Calu3 (cell line): ENCODE data around the gene SIX5. TPM values are rescaled to one million over a fixed set of nuclear protein-coding genes. Genes with fewer than 3 reads are reported as not detected.

Experiments used
- BruUV-seq: library from RNA; stranded (reverse); fragments of 400-500 nt; replicated peaks from 2 replicates; lab custom pipeline; 2021; lab: Mats Ljungman, UMichigan
- CTCF ChIA-PET: fragments of 300-600 bp; sonication (Branson Sonifier 250); formaldehyde crosslinking; loops from one replicate; lab custom pipeline; 2022; ENCODE audit warnings: antibody characterized with exemption; lab: Charles Lee
- DNase-seq: peaks from one replicate; pipeline ENCODE4 v3.0.0; 2022
- H3K27ac Mint-ChIP-seq: one replicate; pipeline ENCODE4 v1.8.0; 2022; ENCODE audit warnings: mixed read lengths; ENCODE audit not compliant: unreplicated experiment
- H3K27me3 Mint-ChIP-seq: one replicate; pipeline ENCODE4 v1.8.0; 2022; ENCODE audit warnings: mixed read lengths; ENCODE audit not compliant: unreplicated experiment
- H3K36me3 Mint-ChIP-seq: one replicate; pipeline ENCODE4 v1.8.0; 2022; ENCODE audit warnings: mild to moderate bottlenecking, moderate library complexity, mixed read lengths; ENCODE audit not compliant: insufficient read depth, unreplicated experiment
- H3K4me1 Mint-ChIP-seq: one replicate; pipeline ENCODE4 v1.8.0; 2022; ENCODE audit warnings: mild to moderate bottlenecking, low read depth, mixed read lengths; ENCODE audit not compliant: unreplicated experiment
- H3K4me3 Mint-ChIP-seq: one replicate; pipeline ENCODE4 v1.8.0; 2022; ENCODE audit warnings: mild to moderate bottlenecking, low read depth, moderate library complexity, mixed read lengths; ENCODE audit not compliant: unreplicated experiment
- H3K9me3 Mint-ChIP-seq: one replicate; pipeline ENCODE4 v1.8.0; 2022; ENCODE audit warnings: low read depth, mixed read lengths; ENCODE audit not compliant: unreplicated experiment
- intact Hi-C: fragments of 100-400 bp; cut with micrococcal nuclease; formaldehyde crosslinking; loops from one replicate; pipeline ENCODE4 v1.10.0; 2022; ENCODE audit not compliant: unreplicated experiment
- total RNA-seq: library from RNA; stranded (reverse); gene quantifications from 2 replicates; pipeline ENCODE4 v1.2.3, GENCODE V29; 2022
- TF ChIP-seq, protein P1 (sequence below): fragments of 200-600 bp; IDR thresholded peaks from one replicate; pipeline ENCODE4 v1.8.0; 2022; ENCODE audit warnings: antibody characterized with exemption; ENCODE audit not compliant: unreplicated experiment

Gene SIX5
- total RNA-seq, 1 experiment from 2014 or later, result 15.0 TPM

DNA sequence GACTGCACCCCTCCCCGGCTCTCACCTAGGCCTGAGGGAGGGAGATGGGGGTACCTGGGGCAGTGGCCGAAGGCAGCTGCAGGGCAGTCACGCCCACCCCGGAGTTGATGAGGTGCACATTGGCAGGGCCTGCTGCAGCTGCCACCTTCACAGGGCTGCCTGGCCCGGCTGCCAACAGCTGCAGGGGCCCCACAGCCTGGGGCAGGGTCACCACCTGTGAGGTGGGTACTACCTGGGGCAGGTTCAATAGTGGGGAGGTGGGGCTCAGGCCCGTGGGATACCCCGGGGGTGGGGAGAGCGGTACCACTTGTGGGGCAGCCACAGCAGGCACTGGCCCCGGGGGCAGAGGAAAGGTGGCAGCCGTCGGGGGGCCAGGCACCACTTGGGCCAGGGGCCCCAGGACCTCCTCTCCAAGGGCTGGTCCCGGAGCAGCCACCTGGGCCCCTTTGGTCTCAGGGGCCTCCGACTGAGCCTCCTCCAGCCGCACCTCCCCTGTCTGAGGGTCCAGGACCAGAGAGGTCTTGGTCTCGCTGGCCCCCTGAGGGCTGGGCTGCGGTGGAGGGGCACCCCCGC lies 2.7 kb downstream of the SIX5 start:
- Mint-ChIP-seq H3K27me3 (no peaks in the 10 kb centered on the region), H3K36me3 (peaks cover 58% of the 10 kb centered on the region), H3K27ac (peak overlapping the region; percentile 50), H3K9me3 (no peaks in the 10 kb centered on the region), H3K4me1 (peaks cover 21% of the 10 kb centered on the region), H3K4me3 (peak overlapping the region; percentile 84)
- TF ChIP-seq, protein P1, sequence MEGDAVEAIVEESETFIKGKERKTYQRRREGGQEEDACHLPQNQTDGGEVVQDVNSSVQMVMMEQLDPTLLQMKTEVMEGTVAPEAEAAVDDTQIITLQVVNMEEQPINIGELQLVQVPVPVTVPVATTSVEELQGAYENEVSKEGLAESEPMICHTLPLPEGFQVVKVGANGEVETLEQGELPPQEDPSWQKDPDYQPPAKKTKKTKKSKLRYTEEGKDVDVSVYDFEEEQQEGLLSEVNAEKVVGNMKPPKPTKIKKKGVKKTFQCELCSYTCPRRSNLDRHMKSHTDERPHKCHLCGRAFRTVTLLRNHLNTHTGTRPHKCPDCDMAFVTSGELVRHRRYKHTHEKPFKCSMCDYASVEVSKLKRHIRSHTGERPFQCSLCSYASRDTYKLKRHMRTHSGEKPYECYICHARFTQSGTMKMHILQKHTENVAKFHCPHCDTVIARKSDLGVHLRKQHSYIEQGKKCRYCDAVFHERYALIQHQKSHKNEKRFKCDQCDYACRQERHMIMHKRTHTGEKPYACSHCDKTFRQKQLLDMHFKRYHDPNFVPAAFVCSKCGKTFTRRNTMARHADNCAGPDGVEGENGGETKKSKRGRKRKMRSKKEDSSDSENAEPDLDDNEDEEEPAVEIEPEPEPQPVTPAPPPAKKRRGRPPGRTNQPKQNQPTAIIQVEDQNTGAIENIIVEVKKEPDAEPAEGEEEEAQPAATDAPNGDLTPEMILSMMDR, result no peak
- no peak for DNase-seq
- intact Hi-C loops, result loop anchor here (5.0 kb wide), 1 partner anchor 49 kb away; no protein-coding TSS in a partner anchor
- CTCF ChIA-PET, result interaction anchor here (0.5 to 4.8 kb wide), 4 partner anchors 16 to 74 kb away, joined by 3 to 46 read pairs (median 6); partner anchors contain the start of genes DMPK, QPCTL and SNRPD2
- BruUV-seq, result no TSS peak

DNA sequence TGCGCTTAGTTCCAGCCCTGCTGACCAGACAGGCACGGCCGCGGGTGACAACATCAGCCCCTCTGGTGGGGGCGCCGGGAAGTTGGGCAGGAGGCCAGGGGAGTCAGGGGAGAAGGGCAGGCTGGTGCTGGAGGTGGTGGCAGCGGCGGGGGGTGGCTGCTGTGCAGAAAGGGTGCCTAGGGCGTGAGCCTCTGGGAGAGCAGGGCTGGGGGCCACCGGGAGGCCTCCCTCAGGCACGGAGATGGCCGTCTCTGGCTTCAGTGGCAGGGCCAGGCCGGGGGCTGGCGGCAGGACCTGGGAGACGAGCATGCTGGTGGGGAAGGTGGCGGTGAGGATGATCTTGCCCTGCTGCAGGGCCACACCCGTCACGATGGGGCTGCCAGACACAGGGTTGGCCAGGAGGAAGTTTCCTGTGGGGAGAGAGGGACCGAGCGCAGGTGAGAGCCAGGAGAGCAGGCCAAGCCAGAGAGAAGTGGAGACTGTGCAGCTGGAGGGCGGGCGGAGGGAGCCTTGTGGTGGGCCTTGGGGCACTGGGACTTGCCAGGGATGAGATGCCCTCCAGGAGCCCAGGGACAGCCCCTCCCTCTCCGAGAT lies 3.3 kb downstream of the SIX5 start:
- H3K9me3 Mint-ChIP-seq, result no peaks in the 10 kb centered on the region
- peaks cover 52% of the 10 kb centered on the region for H3K36me3 Mint-ChIP-seq
- intact Hi-C loops, result loop anchor here (5.0 kb wide), 1 partner anchor 48 kb away; no protein-coding TSS in a partner anchor
- CTCF ChIA-PET, result interaction anchor here (0.5 kb wide), 1 partner anchor 17 kb away, joined by 3 read pairs; the partner anchor contains the start of gene DMPK
- peak overlapping the region; percentile 50 for H3K27ac Mint-ChIP-seq
- TF ChIP-seq, protein P1, result no peak
- peak overlapping the region; percentile 84 for H3K4me3 Mint-ChIP-seq
- no TSS peak for BruUV-seq
- no peak for DNase-seq
- peaks cover 15% of the 10 kb centered on the region for H3K4me1 Mint-ChIP-seq
- no peaks in the 10 kb centered on the region for H3K27me3 Mint-ChIP-seq

DNA sequence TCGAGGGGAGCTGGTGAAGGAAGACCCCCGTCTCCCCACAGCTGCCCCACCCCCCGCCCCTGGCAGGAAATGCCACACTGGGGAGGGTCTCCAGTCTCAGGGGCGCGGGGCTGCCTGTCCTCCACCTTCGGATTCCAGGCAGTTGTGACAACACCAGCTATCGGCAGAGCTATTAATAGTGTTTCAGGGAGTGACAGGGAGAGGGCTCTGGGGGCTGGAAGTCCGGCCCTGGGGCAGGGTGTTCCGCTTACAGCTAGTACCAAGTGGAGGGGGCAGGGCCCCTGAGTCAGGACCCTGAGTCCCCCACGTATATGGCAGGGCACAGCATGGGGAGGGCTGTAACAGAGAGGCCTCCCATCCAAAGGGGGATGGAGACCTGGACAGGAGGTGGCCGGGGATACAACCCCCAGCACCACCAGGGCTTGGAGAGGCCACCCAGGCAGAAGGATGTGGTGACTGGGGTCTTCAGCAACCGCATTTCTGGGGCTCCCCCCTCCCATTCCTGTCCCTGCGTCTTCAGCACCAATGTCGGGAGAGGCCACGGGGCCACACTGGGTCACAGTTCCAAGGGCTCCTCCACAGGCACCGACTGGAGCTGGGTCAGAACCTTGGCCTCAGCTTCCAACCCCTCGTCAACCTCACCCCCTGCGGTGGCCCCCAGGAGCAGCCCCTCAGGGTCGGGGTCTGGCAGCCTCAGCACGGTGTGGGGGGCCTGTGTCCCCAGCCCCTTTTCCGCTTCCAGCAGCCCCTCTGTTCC lies 3.9 kb downstream of the SIX5 start:
- CTCF ChIA-PET, result interaction anchor here (0.5 kb wide), 1 partner anchor 49 kb away, joined by 3 read pairs; no protein-coding TSS in a partner anchor
- no peak for DNase-seq
- Mint-ChIP-seq H3K9me3 (no peaks in the 10 kb centered on the region), H3K36me3 (peaks cover 45% of the 10 kb centered on the region), H3K4me3 (peak overlapping the region; percentile 84), H3K27me3 (no peaks in the 10 kb centered on the region), H3K4me1 (peaks cover 8% of the 10 kb centered on the region), H3K27ac (peak overlapping the region; percentile 50)
- BruUV-seq, result TSS peak; percentile 18
- intact Hi-C loops, result loop anchor here (5.0 kb wide), 1 partner anchor 48 kb away; no protein-coding TSS in a partner anchor
- TF ChIP-seq, protein P1, result no peak

DNA sequence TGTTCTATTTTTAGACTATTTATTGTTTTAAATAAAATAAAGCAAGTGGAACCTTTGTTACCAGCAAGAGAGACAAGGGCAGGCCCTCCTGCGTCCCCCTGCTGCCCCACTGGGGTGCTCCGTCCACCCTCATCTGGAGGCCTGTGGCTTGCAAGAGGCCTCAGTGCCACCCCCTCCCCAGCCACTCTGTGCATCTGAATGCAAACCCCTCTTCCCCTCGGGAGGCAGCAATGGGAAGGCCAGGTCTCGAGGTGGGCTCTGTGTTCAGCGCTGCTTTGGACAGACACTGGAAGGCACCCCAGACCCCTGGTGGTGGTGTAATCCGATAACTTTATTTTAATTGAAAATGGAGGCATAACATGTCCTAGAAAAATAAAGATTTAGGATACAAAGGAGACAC lies 4.6 kb downstream of the SIX5 start:
- intact Hi-C loops, result no loop called here
- H3K27ac Mint-ChIP-seq, result no peak overlapping the region

More for the DNA sequence above, 4.6 kb downstream of the SIX5 start:
- H3K27me3 Mint-ChIP-seq, result no peaks in the 10 kb centered on the region
- H3K9me3 Mint-ChIP-seq, result no peaks in the 10 kb centered on the region
- H3K4me3 Mint-ChIP-seq, result no peak overlapping the region
- TF ChIP-seq, protein P1, result no peak
- H3K4me1 Mint-ChIP-seq, result peaks cover 1% of the 10 kb centered on the region
- H3K36me3 Mint-ChIP-seq, result peaks cover 39% of the 10 kb centered on the region
- no TSS peak for BruUV-seq
- DNase-seq, result no peak
- CTCF ChIA-PET, result interaction anchor here (0.5 kb wide), 1 partner anchor 50 kb away, joined by 3 read pairs; no protein-coding TSS in a partner anchor
